Neutrophil (primary cell): ENCODE measurements around the gene VPS18.

Experiments used
- H3K27ac ChIP-seq: fragments of 200-600 bp; sonication (generic); 2 replicates; pipeline ENCODE4 v1.5.1; 2016; ENCODE audit warnings: mild to moderate bottlenecking, moderate library complexity
- H3K27me3 ChIP-seq: fragments of 200-600 bp; sonication (generic); 2 replicates; pipeline ENCODE4 v1.6.0; 2016; ENCODE audit warnings: mild to moderate bottlenecking
- H3K36me3 ChIP-seq: fragments of 200-600 bp; sonication (generic); 2 replicates; pipeline ENCODE4 v1.5.1; 2017
- H3K4me1 ChIP-seq, 2 experiments: fragments of 200-600 bp in 1 of 2; sonication (generic) in 1 of 2; 1 replicate in 1 of 2; 2 replicates in 1 of 2; pipeline versions ENCODE4 v1.5.1 to v1.6.1; 2013 to 2016; ENCODE audit warnings: low read depth in 1 of 2, low read length in 1 of 2, mild to moderate bottlenecking in 1 of 2, moderate library complexity in 1 of 2; ENCODE audit not compliant: control insufficient read depth in 1 of 2, insufficient read depth in 1 of 2
- H3K4me3 ChIP-seq, 2 experiments: fragments of 200-600 bp in 1 of 2; sonication (generic) in 1 of 2; 1 replicate in 1 of 2; 2 replicates in 1 of 2; pipeline ENCODE4 v1.5.1; 2013 to 2016; ENCODE audit warnings: low read depth in 1 of 2, low read length in 1 of 2, mild to moderate bottlenecking in 1 of 2, moderate library complexity in 1 of 2
- H3K9me3 ChIP-seq: fragments of 200-600 bp; sonication (generic); 2 replicates; pipeline ENCODE4 v1.5.1; 2016
- CTCF ChIP-seq: fragments of 200-600 bp; sonication (generic); IDR thresholded peaks from 2 replicates; pipeline ENCODE4 v1.5.1; 2016; ENCODE audit warnings: antibody characterized with exemption

Gene VPS18

GRCh38 chr15:40943764-40944365 lies 49.6 kb downstream of the VPS18 start:
- H3K27me3 ChIP-seq: peaks cover 40% of the 10 kb centered on the region
- peaks cover 26 to 28% of the 10 kb centered on the region in 2 experiments for H3K4me1 ChIP-seq
- H3K4me3 ChIP-seq: no peak overlapping the region
- no peak overlapping the region for H3K27ac ChIP-seq
- TF ChIP-seq CTCF: no peak
- no peaks in the 10 kb centered on the region for H3K9me3 ChIP-seq
- H3K36me3 ChIP-seq: no peaks in the 10 kb centered on the region

GRCh38 chr15:40944510-40945296 lies 50.5 kb downstream of the VPS18 start:
- Histone ChIP-seq H3K27me3 (peaks cover 40% of the 10 kb centered on the region), H3K4me1 (peaks cover 26 to 28% of the 10 kb centered on the region in 2 experiments), H3K4me3 (no peak overlapping the region), H3K27ac (no peak overlapping the region), H3K36me3 (no peaks in the 10 kb centered on the region), H3K9me3 (no peaks in the 10 kb centered on the region)
- no peak for TF ChIP-seq CTCF

- Histone ChIP-seq H3K27ac (no peak overlapping the region), H3K36me3 (no peaks in the 10 kb centered on the region), H3K27me3 (peaks cover 6% of the 10 kb centered on the region), H3K4me1 (peaks cover 12 to 14% of the 10 kb centered on the region in 2 experiments), H3K9me3 (no peaks in the 10 kb centered on the region), H3K4me3 (no peak overlapping the region)
- TF ChIP-seq CTCF: no peak
Measured at GRCh38 chr15:40948706-40949473, 54.6 kb downstream of the VPS18 start.

- Histone ChIP-seq H3K27ac (no peak overlapping the region), H3K36me3 (no peaks in the 10 kb centered on the region), H3K9me3 (no peaks in the 10 kb centered on the region), H3K4me1 (peaks cover 16 to 18% of the 10 kb centered on the region in 2 experiments), H3K4me3 (no peak overlapping the region), H3K27me3 (peaks cover 7% of the 10 kb centered on the region)
- no peak for TF ChIP-seq CTCF
Measured at GRCh38 chr15:40949756-40950207, 55.5 kb downstream of the VPS18 start.

- H3K4me3 ChIP-seq: no peak overlapping the region
- no peak overlapping the region for H3K27ac ChIP-seq
- no peaks in the 10 kb centered on the region for H3K36me3 ChIP-seq
- no peak for TF ChIP-seq CTCF
- H3K4me1 ChIP-seq: peaks cover 16 to 18% of the 10 kb centered on the region in 2 experiments
- no peaks in the 10 kb centered on the region for H3K9me3 ChIP-seq
- peaks cover 7% of the 10 kb centered on the region for H3K27me3 ChIP-seq
Measured at GRCh38 chr15:40951764-40952163, 57.5 kb downstream of the VPS18 start.
